SHP77 (cell line): Measurements from ENCODE around the gene ZFP36.

Experiments used
- DNase-seq, 2 experiments: peaks; one replicate each; lab custom pipeline; 2025; lab: John Stamatoyannopoulos, UW

Gene ZFP36

DNA sequence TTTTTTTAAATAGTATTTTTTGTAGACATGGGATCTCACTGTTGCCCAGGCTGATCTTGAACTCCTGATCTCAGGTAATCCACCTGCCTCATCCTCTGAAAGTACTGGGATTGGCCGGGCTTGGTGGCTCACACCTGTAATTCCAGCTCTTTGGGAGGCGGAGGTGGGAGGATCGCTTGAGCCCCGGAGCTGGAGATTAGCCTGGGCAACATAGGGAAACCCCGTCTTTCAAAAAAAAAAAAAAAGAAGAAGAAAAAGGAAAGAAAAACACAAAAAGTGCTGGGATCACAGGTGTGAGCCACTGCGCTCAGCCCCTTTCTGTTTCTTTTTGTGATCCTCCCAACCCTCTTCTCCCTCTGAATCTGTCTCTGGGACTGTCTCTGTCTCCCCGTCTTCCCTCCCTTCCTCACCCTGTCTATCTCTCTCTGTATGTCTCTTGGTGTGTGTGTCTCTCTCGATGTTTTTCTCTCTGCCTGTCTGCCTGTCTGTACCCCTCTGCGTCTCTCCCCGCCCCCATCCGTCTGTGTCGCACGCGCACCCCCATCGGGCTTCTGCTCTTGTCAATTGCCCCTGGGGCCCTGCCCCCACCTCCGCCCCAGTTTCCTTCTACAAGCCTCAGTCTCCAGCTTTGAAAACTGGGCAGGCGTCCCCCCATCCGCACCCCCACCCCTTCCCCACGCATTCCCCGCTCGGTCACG is 540 bp upstream of the ZFP36 start:
- no peak for DNase-seq

DNA sequence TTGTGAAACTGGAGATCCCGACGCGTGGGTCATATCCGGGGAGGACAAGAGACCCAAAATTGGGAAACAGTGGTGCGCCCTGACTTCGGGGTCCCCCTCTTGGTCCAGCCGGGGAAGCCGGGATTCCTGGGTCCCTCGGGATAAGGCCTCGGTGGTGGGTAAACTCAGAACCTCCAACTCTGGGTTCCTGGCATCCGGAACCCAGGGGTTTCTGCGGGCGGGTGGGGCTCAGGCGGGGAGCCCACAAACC is 688 bp downstream of the ZFP36 start:
- no peak for DNase-seq

DNA sequence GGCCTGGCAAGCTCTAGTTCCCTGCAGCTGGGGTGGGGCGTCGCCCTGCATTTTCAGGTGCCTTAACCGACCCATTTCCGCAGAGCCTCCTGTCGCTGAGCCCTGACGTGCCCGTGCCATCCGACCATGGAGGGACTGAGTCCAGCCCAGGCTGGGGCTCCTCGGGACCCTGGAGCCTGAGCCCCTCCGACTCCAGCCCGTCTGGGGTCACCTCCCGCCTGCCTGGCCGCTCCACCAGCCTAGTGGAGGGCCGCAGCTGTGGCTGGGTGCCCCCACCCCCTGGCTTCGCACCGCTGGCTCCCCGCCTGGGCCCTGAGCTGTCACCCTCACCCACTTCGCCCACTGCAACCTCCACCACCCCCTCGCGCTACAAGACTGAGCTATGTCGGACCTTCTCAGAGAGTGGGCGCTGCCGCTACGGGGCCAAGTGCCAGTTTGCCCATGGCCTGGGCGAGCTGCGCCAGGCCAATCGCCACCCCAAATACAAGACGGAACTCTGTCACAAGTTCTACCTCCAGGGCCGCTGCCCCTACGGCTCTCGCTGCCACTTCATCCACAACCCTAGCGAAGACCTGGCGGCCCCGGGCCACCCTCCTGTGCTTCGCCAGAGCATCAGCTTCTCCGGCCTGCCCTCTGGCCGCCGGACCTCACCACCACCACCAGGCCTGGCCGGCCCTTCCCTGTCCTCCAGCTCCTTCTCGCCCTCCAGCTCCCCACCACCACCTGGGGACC is 1.2 kb downstream of the ZFP36 start:
- DNase-seq: no peak

DNA sequence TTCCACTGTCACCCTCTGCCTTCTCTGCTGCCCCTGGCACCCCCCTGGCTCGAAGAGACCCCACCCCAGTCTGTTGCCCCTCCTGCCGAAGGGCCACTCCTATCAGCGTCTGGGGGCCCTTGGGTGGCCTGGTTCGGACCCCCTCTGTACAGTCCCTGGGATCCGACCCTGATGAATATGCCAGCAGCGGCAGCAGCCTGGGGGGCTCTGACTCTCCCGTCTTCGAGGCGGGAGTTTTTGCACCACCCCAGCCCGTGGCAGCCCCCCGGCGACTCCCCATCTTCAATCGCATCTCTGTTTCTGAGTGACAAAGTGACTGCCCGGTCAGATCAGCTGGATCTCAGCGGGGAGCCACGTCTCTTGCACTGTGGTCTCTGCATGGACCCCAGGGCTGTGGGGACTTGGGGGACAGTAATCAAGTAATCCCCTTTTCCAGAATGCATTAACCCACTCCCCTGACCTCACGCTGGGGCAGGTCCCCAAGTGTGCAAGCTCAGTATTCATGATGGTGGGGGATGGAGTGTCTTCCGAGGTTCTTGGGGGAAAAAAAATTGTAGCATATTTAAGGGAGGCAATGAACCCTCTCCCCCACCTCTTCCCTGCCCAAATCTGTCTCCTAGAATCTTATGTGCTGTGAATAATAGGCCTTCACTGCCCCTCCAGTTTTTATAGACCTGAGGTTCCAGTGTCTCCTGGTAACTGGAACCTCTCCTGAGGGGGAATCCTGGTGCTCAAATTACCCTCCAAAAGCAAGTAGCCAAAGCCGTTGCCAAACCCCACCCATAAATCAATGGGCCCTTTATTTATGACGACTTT is 2.0 kb downstream of the ZFP36 start:
- no peak for DNase-seq

DNA sequence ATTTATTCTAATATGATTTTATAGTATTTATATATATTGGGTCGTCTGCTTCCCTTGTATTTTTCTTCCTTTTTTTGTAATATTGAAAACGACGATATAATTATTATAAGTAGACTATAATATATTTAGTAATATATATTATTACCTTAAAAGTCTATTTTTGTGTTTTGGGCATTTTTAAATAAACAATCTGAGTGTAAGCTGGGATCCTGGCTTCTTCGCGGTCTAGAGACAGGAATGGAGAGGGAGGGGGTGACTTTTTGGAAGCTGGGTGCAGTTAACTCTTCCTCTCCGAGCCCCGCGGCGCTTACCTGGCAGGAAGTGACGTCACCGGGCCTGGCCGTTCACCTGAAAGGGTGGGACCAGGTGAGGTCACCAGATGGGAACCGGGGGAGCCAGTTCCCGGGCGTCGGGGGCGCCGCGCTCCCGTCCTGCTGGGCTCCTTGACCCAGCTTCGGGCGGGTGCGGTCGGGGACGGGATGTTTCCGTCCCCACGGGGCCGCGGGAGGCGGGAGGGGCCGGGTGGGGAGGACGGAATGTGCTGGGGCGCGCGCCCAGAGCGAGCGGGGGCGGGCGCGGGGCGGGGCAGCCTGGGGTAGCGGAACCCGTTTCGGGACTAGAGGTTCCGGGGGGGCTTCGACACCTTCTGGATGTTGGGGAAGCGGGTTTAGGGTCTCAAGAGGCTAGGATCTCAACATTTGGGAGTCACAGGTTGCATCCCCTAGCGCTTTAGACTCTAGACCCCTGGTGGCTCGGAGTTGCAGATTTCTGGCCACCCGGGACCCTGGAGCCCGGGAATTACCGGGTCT is 2.8 kb downstream of the ZFP36 start:
- DNase-seq: peak in 1 of 2 experiments; percentile 85

DNA sequence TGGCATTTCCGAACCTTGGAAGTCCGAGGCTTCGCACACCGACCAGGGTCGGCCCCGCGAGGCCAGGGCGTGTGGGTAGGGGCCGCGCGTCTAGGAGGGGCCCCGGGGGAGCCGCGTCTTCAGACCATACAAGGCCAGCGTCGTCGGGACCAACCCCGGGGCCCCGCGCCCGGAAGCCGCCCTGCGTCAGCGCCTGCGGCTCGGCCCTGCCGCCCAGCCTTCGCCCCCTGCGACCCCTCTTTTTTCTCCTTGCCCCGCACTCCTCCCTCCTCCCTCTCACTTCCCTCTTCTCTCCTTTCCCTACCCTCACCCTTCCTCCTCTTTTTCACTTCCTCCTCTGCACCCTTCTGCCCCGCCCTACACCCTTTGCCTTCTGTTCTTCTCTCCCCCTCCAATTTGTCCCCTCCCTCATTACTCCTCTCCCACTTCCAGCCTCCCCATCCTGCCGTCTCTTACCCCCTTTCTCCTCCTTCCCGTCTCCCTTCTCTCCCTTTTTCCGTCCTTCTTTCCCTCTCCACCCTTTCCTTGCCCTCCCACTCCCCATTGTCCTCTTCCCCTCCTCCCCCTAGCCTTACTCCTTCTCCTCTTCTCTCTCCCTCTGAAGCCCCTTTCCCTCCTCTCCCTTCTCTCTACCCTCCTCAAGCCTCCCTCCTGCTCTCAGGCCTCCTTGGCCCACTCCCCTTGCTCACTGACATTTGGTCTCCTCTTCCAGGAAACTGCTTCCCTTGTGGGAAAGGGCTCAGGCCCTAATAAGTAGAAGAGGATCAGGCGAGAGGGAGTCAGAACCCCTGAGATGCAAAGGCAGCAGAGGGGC is 3.6 kb downstream of the ZFP36 start:
- peak in 1 of 2 experiments; percentile 45 for DNase-seq

DNA sequence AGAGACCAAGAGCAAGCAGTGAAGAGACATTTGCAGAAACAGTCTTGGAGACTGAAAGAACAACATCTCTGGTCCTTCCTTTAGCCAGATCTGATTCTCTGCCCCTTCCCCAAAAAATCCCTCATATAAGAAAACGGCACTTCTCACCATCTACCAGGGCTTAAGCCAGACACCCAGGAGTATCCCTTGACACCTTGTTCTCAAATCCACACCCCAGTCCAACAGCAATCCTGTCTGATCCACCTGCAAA is 4.1 kb downstream of the ZFP36 start:
- DNase-seq: no peak

DNA sequence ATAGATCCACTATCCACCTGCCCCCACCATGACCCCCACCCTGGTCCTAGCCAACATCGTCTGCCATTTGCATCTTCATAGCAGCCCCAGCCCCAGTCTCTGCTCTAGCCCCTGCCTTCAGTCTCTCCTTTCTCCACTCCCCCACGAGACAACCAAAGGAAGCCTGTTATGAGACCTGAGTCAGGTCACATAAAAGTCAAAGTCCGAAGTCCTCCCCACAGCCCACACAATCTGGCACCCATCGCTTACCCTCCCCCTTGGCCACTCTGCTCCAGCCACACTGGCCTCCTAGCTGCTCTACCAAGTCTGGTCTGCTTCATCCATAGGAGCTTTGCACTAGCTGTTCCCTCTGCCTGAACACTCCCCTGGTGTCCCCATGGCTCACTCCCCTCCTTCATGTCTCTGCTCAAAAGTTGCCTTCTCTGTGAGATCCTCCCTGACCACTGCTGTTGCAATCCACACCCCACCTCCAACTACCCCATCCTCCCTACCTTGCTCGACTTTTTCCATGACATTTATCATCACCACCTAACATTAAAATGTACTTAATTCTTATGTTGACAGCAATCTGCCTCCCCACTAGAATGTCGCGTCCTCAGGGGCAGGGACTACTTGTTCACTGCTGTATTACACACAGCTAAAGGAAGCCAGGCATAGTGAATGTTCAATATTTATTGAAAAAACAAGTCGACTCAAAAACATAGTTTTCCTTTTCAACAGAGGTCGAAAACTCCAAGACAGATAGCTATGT is 4.6 kb downstream of the ZFP36 start:
- DNase-seq: no peak

DNA sequence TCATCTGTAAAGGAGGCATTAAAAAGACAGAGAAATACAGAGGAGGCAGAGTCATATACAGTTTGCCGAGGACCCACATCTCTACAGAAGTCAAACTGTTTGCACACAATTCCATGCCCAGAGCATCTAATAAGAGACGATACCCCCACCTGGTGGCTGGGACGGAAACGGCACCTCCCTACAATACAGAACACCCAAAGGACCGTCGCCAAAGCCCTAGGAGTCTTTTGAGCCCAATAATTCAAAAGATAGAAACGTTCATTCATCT is 5.1 kb downstream of the ZFP36 start:
- DNase-seq: peak; percentile 92 to 94

DNA sequence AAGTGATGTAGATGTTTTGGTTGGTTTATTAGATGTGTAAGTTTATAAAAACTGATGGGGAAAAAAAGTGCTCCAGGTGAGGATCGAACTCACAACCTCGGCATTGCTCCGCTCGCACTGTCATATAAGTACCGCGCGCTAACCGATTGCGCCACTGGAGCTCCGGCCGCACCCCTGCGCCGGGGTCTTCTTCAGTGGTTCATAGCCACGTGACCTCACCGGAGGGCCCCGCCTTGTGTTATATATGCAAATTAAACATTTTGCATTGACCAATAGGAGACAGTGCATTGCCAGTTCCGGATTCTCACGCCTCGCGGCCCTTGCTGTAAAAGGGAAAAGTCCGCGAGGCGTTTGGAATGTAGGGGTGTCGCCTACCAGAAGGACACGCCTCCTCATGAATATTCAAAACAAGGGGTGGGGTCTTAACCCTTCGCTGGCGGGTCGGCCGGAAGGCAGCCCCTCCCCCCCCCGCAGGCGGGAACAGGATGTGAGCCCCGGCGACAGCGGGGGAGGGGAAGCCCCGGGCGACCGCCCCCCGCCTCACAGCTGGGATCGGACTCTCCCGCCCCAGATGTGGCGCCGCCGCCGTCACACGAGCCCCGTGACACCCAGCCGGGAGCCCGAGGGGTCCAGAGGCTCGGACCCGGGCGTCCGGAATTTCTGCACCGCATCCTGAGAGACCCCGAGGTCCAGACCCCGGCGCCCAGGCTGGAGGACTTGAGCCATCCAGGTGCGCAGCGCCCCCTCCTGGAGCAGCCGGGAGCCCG is 5.6 kb downstream of the ZFP36 start, which contains the start of gene PLEKHG2:
Gene PLEKHG2, plus strand, starts transcription at position 570 of the 767 bp plus-strand sequence. CDS start 1,418 bp downstream, outside the sequence.
- DNase-seq: peak; percentile 99

DNA sequence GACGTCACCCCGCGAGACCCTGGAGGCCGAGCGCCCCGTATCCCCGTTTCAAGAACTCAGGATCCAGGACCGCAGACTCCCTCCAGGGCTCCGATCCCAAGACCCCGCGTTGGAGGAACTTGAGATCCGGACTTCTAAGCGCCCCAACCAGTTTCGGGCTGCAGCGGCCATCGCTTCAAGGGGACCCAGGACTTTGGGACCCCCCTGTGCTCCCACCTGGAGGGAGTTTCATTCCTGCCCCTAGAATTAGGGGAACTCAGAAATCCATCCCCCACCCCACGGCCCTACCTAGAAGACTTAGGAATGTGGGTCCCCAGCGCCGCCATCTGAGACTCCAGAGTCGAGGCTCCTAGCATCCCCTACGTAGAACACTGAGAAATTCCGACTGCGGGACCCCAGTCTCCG is 6.2 kb downstream of the ZFP36 start:
- no peak for DNase-seq

DNA sequence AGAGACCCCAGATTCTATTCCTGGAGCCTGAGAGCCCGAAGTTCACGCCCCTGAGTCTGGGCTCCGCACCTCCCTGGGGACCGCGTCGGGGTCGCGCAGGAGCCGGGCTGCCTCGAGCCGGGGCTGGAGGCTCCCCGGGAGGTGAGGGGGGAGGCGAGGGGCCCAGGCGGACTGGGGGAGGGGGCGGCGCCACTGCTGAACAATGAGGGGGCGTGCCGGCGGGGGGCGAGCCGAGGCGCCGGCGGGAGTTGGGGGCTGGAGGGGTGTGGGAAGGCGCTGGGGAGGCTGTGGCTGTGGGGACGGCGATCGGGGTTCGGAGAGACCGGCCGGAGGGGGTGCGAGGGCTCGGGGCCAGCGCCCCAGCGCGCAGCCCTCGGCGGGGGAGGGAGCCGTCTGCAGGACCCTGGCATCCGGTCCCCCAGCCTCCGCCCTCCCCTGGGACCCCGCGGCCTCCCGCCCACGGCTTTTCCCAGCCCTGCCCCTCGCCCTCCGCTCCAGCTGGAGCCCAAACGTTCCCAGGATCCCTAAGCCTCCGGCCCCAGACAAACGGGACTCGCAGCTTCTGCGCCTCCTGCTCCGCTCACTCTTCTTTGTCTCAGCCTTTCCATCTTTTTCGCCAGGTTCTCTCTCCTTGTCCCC is 6.7 kb downstream of the ZFP36 start:
- no peak for DNase-seq

DNA sequence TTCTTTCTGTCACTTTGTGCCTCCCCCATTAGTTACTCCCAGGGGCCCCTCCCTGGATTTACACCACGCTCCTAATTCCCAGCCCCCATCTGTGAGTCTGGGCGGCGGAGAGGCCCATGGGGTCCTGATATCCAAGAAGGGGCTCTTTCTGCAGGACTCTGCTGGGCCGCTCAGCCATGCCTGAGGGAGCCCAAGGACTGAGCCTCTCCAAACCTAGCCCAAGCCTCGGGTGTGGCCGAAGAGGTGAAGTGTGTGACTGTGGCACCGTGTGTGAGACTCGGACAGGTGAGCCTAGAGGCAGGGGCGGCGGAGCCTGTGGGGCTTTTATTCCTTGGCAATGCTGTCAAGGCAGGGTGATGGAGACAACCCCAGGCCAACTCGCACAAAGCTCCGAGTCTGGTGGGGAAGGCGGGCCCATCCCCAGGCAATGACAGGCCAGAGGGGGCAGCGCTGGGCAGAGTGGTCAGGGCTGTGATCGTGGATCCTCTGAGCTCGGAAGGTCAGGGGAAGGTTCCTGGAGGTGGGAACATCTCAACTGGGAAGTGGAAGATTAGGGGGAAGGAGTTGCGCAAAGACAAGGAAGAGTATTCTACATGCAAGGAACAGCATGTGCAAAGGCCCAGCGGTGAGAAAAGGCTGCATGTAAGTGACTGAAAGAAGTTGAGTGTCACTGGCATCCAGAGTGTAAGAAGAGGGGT is 7.4 kb downstream of the ZFP36 start:
- DNase-seq: peak in 1 of 2 experiments; percentile 31

DNA sequence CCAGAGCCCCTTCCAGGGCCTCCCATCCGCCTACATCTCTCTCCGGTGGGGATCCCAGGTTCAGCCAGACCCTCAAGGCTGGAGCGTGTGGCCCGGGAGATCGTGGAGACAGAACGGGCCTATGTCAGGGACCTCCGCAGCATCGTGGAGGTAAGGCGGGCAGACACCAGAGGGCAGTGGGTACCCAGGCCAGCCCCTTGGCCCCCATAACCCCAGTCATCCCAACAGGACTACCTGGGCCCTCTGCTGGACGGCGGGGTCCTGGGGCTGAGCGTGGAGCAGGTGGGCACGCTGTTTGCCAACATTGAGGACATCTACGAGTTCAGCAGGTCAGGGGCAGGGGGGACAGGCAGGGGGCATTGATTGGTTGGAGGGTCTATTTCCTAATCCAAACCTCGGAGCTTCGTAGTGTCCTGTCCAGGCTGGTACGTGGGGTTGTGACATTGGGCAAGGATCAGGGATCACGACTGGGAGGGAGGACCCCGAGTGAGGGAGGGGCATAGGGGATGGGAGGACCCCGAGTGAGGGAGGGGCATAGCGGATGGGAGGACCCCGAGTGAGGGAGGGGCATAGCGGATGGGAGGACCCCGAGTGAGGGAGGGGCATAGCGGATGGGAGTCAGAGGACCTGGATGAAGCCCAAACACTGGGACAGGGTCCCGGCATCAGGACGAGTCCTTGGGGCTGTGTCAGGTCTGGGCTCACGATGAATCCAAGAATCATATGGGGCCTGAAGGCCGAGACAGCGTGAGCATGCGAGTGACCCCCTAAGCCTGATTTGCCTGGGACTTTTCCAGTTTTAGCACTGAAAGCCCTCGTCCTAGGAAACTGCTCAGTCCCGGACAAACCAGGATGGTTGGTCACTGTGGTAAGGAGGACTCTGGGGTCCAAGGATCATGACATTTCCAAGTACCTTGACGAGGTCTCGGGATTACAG is 8.7 kb downstream of the ZFP36 start:
- no peak for DNase-seq

DNA sequence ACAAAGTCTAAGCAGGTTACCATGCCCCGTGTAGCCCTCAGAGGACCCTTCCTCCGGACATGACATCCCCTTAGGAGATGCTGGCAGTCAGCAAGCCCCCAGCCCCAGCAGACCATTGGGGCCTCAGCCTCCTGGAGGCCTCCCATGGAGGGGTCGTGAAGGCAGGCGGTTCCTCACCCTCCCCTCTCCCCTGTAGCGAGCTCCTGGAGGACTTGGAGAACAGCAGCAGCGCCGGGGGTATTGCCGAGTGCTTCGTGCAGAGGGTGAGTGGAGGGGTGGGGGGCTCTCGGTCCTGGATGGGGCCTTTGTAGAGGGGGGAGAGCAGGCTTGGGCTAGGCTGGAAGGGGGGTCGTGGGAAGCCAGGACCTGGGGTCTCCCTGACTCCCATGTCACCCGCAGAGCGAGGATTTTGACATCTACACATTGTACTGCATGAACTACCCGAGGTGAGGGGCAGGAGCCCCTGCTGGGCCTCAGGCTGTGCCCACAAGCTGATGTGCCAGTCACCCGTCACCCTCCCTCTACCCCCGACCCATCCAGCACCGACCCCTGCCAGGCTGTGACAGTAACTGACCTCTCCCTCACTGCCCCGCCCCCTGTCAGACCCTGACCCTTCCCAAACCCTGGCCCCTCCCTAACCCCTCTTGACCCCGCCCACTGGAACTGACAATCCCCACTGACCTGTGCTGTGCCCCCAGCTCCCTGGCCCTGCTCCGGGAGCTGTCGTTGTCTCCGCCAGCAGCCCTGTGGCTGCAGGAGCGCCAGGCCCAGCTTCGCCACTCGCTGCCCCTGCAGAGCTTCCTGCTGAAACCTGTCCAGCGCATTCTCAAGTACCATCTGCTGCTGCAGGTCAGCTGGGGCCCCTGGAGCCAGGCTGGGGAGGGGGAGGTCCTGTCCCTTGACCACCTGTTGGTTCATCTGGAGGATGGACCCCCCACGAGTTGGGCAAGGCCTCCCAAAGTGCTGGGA is 9.8 kb downstream of the ZFP36 start:
- DNase-seq: no peak

DNA sequence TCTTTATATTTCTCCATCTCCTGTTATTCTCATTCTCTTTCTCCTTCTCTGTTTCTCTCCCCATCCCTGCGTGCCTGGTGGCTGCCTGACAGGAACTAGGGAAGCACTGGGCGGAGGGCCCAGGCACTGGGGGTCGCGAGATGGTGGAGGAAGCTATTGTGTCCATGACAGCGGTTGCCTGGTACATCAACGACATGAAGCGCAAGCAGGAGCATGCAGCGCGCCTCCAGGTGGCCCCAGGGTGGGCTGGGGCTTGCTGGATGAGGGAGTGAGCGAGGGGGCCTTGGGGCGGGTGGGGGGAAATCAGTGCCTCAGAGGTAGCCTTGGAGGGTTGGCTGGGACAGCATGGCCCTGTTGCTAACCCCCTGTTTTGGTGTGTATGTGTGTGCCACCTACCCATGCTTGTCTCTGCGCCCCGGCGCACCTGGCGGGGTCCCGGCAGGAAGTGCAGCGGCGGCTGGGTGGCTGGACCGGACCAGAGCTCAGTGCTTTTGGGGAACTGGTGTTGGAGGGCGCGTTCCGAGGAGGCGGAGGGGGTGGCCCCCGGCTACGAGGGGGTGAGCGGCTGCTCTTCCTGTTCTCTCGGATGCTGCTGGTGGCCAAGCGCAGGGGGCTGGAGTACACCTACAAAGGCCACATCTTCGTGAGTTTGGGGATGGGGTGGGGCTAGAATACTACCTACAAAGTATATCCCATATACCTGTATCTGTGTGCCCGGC is 11.0 kb downstream of the ZFP36 start:
- no peak for DNase-seq
